ENCODE measurements around the gene TPPP3.

Gene TPPP3

GRCh38 chr16:67435758-67436164 lies 42.5 kb upstream of the TPPP3 start:
- H3K4ac ChIP-seq (ENCODE audit: low read depth in 1 of 2, low read length in 2 of 2) = no peak overlapping the region
- H2BK120ac ChIP-seq (ENCODE audit: low read depth, low read length) = no peak overlapping the region
- H2BK12ac ChIP-seq (ENCODE audit: low read length in 2 of 2) = no peak overlapping the region
- no peak overlapping the region for H3K18ac ChIP-seq (ENCODE audit: low read depth in 1 of 2, low read length in 2 of 2)
- no peak overlapping the region for H3K4me2 ChIP-seq (ENCODE audit: low read length, poor library complexity, severe bottlenecking)
- no peak overlapping the region for H3K27ac ChIP-seq (ENCODE audit: low read length, poor library complexity, severe bottlenecking)
- WGBS = 97% methylated on average over 16 of the region's 16 CpGs
- H4K91ac ChIP-seq (ENCODE audit: low read length) = no peak overlapping the region
- no peak overlapping the region for H4K8ac ChIP-seq (ENCODE audit: low read length)
- peaks cover 9% of the 10 kb centered on the region for H3K79me1 ChIP-seq (replicated peaks; ENCODE audit: low read length, poor library complexity, severe bottlenecking)
- H3K23ac ChIP-seq (ENCODE audit: low read length in 2 of 2) = no peak overlapping the region
- H3K14ac ChIP-seq (ENCODE audit: low read length in 2 of 2) = no peak overlapping the region
- H2AK5ac ChIP-seq (ENCODE audit: low read length, severe bottlenecking) = no peak overlapping the region
- H2AFZ ChIP-seq (ENCODE audit: low read depth, low read length) = no peak overlapping the region
- H2BK5ac ChIP-seq (ENCODE audit: low read depth, low read length, poor library complexity, severe bottlenecking) = no peak overlapping the region
- DNase-seq = no peak
- H3K9ac ChIP-seq (ENCODE audit: low read length) = no peak overlapping the region
- no peak overlapping the region for H2BK15ac ChIP-seq (ENCODE audit: low read depth, poor library complexity, severe bottlenecking)
- no peak overlapping the region for H3K4me3 ChIP-seq (ENCODE audit: insufficient read depth in 1 of 2, low read depth in 1 of 2, low read length in 2 of 2)
- peaks cover 58 to 63% of the 10 kb centered on the region in 2 experiments for H3K36me3 ChIP-seq (ENCODE audit: control insufficient read depth in 1 of 2, insufficient read depth in 2 of 2, low read depth in 1 of 2, low read length in 2 of 2)
- no peaks in the 10 kb centered on the region for H3K9me3 ChIP-seq (ENCODE audit: control insufficient read depth, low read length)
- H3K27me3 ChIP-seq (ENCODE audit: control insufficient read depth in 1 of 2, insufficient read depth in 1 of 2, low read length in 2 of 2) = peaks cover 3 to 8% of the 10 kb centered on the region in 2 experiments
- peaks cover 15% of the 10 kb centered on the region for H3K4me1 ChIP-seq (ENCODE audit: control insufficient read depth, insufficient read depth, low read depth, low read length)

- H3K18ac ChIP-seq (ENCODE audit: low read depth in 1 of 2, low read length in 2 of 2) = no peak overlapping the region
- H3K4me3 ChIP-seq (ENCODE audit: insufficient read depth in 1 of 2, low read depth in 1 of 2, low read length in 2 of 2) = no peak overlapping the region
- no peak overlapping the region for H3K14ac ChIP-seq (ENCODE audit: low read length in 2 of 2)
- no peak overlapping the region for H2BK15ac ChIP-seq (ENCODE audit: low read depth, poor library complexity, severe bottlenecking)
- H3K4ac ChIP-seq (ENCODE audit: low read depth in 1 of 2, low read length in 2 of 2) = no peak overlapping the region
- no peak overlapping the region for H3K4me2 ChIP-seq (ENCODE audit: low read length, poor library complexity, severe bottlenecking)
- peaks cover 36 to 42% of the 10 kb centered on the region in 2 experiments for H3K36me3 ChIP-seq (ENCODE audit: control insufficient read depth in 1 of 2, insufficient read depth in 2 of 2, low read depth in 1 of 2, low read length in 2 of 2)
- no peak overlapping the region for H2BK5ac ChIP-seq (ENCODE audit: low read depth, low read length, poor library complexity, severe bottlenecking)
- H4K8ac ChIP-seq (ENCODE audit: low read length) = no peak overlapping the region
- H3K9ac ChIP-seq (ENCODE audit: low read length) = no peak overlapping the region
- no peak overlapping the region for H2AK5ac ChIP-seq (ENCODE audit: low read length, severe bottlenecking)
- no peaks in the 10 kb centered on the region for H3K79me1 ChIP-seq (replicated peaks; ENCODE audit: low read length, poor library complexity, severe bottlenecking)
- no peak for DNase-seq
- no peak overlapping the region for H2BK12ac ChIP-seq (ENCODE audit: low read length in 2 of 2)
- 93% methylated on average over 3 of the region's 5 CpGs for WGBS
- no peak overlapping the region for H4K91ac ChIP-seq (ENCODE audit: low read length)
- H2AFZ ChIP-seq (ENCODE audit: low read depth, low read length) = no peak overlapping the region
- H3K27ac ChIP-seq (ENCODE audit: low read length, poor library complexity, severe bottlenecking) = no peak overlapping the region
- H2BK120ac ChIP-seq (ENCODE audit: low read depth, low read length) = no peak overlapping the region
- H3K27me3 ChIP-seq (ENCODE audit: control insufficient read depth in 1 of 2, insufficient read depth in 1 of 2, low read length in 2 of 2) = peaks cover 20 to 30% of the 10 kb centered on the region in 2 experiments
- no peaks in the 10 kb centered on the region for H3K9me3 ChIP-seq (ENCODE audit: control insufficient read depth, low read length)
- no peak overlapping the region for H3K23ac ChIP-seq (ENCODE audit: low read length in 2 of 2)
- peaks cover 26% of the 10 kb centered on the region for H3K4me1 ChIP-seq (ENCODE audit: control insufficient read depth, insufficient read depth, low read depth, low read length)
Measured at GRCh38 chr16:67433131-67433719, 39.9 kb upstream of the TPPP3 start.

GRCh38 chr16:67432506-67432890 lies 39.2 kb upstream of the TPPP3 start:
- no peak overlapping the region for H3K9ac ChIP-seq (ENCODE audit: low read length)
- peaks cover 26% of the 10 kb centered on the region for H3K4me1 ChIP-seq (ENCODE audit: control insufficient read depth, insufficient read depth, low read depth, low read length)
- H2BK120ac ChIP-seq (ENCODE audit: low read depth, low read length) = no peak overlapping the region
- H2AFZ ChIP-seq (ENCODE audit: low read depth, low read length) = no peak overlapping the region
- H2BK15ac ChIP-seq (ENCODE audit: low read depth, poor library complexity, severe bottlenecking) = no peak overlapping the region
- H3K4me3 ChIP-seq (ENCODE audit: insufficient read depth in 1 of 2, low read depth in 1 of 2, low read length in 2 of 2) = no peak overlapping the region
- no peak overlapping the region for H3K4me2 ChIP-seq (ENCODE audit: low read length, poor library complexity, severe bottlenecking)
- H2BK5ac ChIP-seq (ENCODE audit: low read depth, low read length, poor library complexity, severe bottlenecking) = no peak overlapping the region
- H3K23ac ChIP-seq (ENCODE audit: low read length in 2 of 2) = no peak overlapping the region
- H3K36me3 ChIP-seq (ENCODE audit: control insufficient read depth in 1 of 2, insufficient read depth in 2 of 2, low read depth in 1 of 2, low read length in 2 of 2) = peaks cover 29 to 35% of the 10 kb centered on the region in 2 experiments
- H2AK5ac ChIP-seq (ENCODE audit: low read length, severe bottlenecking) = no peak overlapping the region
- H3K27ac ChIP-seq (ENCODE audit: low read length, poor library complexity, severe bottlenecking) = no peak overlapping the region
- H3K27me3 ChIP-seq (ENCODE audit: control insufficient read depth in 1 of 2, insufficient read depth in 1 of 2, low read length in 2 of 2) = peaks cover 20 to 38% of the 10 kb centered on the region in 2 experiments
- H2BK12ac ChIP-seq (ENCODE audit: low read length in 2 of 2) = no peak overlapping the region
- WGBS = 90% methylated on average over 5 of the region's 5 CpGs
- H3K18ac ChIP-seq (ENCODE audit: low read depth in 1 of 2, low read length in 2 of 2) = no peak overlapping the region
- H4K91ac ChIP-seq (ENCODE audit: low read length) = no peak overlapping the region
- H3K9me3 ChIP-seq (ENCODE audit: control insufficient read depth, low read length) = no peaks in the 10 kb centered on the region
- H3K14ac ChIP-seq (ENCODE audit: low read length in 2 of 2) = no peak overlapping the region
- no peak overlapping the region for H3K4ac ChIP-seq (ENCODE audit: low read depth in 1 of 2, low read length in 2 of 2)
- no peak for DNase-seq
- no peak overlapping the region for H4K8ac ChIP-seq (ENCODE audit: low read length)
- H3K79me1 ChIP-seq (replicated peaks; ENCODE audit: low read length, poor library complexity, severe bottlenecking) = no peaks in the 10 kb centered on the region

GRCh38 chr16:67431775-67432505 lies 38.6 kb upstream of the TPPP3 start:
- H2AFZ ChIP-seq (ENCODE audit: low read depth, low read length) = no peak overlapping the region
- no peak overlapping the region for H3K4ac ChIP-seq (ENCODE audit: low read depth in 1 of 2, low read length in 2 of 2)
- H3K23ac ChIP-seq (ENCODE audit: low read length in 2 of 2) = no peak overlapping the region
- H3K4me3 ChIP-seq (ENCODE audit: insufficient read depth in 1 of 2, low read depth in 1 of 2, low read length in 2 of 2) = peak overlapping the region in 1 of 2 experiments; percentile 70
- no peak overlapping the region for H3K27ac ChIP-seq (ENCODE audit: low read length, poor library complexity, severe bottlenecking)
- H3K27me3 ChIP-seq (ENCODE audit: control insufficient read depth in 1 of 2, insufficient read depth in 1 of 2, low read length in 2 of 2) = peaks cover 20 to 43% of the 10 kb centered on the region in 2 experiments
- no peak overlapping the region for H2BK12ac ChIP-seq (ENCODE audit: low read length in 2 of 2)
- no peak overlapping the region for H4K91ac ChIP-seq (ENCODE audit: low read length)
- H4K8ac ChIP-seq (ENCODE audit: low read length) = no peak overlapping the region
- H2BK15ac ChIP-seq (ENCODE audit: low read depth, poor library complexity, severe bottlenecking) = peak overlapping the region; percentile 26
- no peaks in the 10 kb centered on the region for H3K9me3 ChIP-seq (ENCODE audit: control insufficient read depth, low read length)
- H3K9ac ChIP-seq (ENCODE audit: low read length) = peak overlapping the region; percentile 48
- peak overlapping the region; percentile 84 for H3K4me2 ChIP-seq (ENCODE audit: low read length, poor library complexity, severe bottlenecking)
- H2BK5ac ChIP-seq (ENCODE audit: low read depth, low read length, poor library complexity, severe bottlenecking) = no peak overlapping the region
- 28% methylated on average over 12 of the region's 13 CpGs for WGBS
- H3K79me1 ChIP-seq (replicated peaks; ENCODE audit: low read length, poor library complexity, severe bottlenecking) = no peaks in the 10 kb centered on the region
- no peak overlapping the region for H2AK5ac ChIP-seq (ENCODE audit: low read length, severe bottlenecking)
- no peak overlapping the region for H3K14ac ChIP-seq (ENCODE audit: low read length in 2 of 2)
- H3K18ac ChIP-seq (ENCODE audit: low read depth in 1 of 2, low read length in 2 of 2) = no peak overlapping the region
- H3K4me1 ChIP-seq (ENCODE audit: control insufficient read depth, insufficient read depth, low read depth, low read length) = peaks cover 26% of the 10 kb centered on the region
- peaks cover 24 to 29% of the 10 kb centered on the region in 2 experiments for H3K36me3 ChIP-seq (ENCODE audit: control insufficient read depth in 1 of 2, insufficient read depth in 2 of 2, low read depth in 1 of 2, low read length in 2 of 2)
- H2BK120ac ChIP-seq (ENCODE audit: low read depth, low read length) = no peak overlapping the region
- DNase-seq = peak; percentile 21
